Measurements from ENCODE around the gene CD47.

CD47 gene

DNA sequence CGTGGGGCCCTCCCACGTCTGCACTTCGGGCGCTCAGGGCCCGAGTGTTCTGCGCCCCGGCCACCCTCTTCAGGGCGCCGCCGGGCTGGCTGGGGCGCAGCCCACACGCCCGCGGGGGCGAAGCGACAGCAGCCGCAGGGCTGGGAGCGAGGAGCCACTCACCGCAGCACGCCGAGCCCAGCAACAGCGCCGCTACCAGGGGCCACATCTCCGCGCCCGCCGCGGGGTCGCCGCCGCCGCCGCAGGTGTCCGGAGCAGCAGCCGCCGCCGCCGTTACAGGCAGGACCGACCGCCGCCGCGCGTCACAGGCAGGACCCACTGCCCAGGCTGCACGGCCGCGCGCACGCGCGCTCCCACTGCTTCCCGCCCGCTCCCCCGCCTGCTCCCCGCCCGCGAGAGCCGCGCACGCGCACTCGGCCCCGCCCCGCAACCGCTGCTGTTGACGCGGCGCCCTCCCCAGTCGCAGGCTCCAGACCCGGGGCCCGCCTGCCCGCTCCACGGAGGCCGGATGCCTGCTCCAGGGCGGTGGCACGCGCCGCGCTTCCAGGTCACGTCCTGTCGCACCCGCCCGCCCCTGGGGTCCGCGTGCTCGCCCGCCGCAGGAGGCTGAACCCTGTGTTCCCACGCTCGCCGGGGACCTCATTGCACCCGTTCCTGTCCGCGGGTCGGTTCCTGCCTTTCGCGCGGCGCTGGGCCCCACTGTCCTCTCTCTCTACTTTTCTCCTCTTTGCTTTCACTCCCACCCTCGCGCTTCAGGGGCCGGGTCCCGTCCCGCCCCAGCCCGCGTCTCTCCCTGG is at the start of gene CD47:
TSS of gene CD47 (minus strand) at position 331 of the 797 bp plus-strand sequence. CDS start at position 208, 123 bp downstream.
- peak; percentile 91 for DNase-seq (ENCODE audit: low read depth)

DNA sequence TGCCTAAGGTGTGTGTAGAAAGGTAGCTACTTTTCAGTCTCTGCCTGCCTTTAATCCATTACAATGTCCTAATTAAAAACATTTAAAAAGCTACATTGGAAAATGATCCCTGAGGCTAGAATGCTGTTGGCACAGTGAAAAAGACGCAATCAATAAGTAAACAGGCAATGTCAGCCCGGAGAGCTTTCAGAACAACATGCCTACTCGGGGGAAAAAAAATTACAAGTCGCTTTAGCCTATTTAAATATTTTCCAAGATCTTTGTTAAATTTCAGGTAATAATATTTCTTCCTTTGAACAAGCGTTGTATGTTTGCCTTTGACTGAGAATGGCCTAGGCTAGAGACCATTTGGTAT is 46.6 kb upstream of the CD47 start:
- DNase-seq (ENCODE audit: low read depth), result no peak

GRCh38 chr3:108136561-108137459 is 46.0 kb upstream of the CD47 start:
- no peak for DNase-seq (ENCODE audit: low read depth)

DNA sequence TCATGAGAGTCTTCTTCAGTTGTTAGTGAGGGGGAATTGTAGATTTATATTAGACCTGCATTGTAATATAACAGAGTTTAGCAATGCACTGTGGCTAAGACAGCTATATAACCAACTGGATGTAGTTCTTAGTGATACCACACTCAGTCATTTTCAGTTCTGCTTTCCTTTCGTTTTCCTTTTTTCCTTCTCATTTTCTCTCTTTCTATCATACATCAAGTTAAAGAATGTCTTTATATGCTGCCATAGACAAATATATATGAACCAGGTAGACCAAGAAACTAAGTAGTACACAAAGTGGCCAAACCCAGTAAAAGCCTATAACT is 43.7 kb upstream of the CD47 start:
- DNase-seq (ENCODE audit: low read depth), result no peak

DNA sequence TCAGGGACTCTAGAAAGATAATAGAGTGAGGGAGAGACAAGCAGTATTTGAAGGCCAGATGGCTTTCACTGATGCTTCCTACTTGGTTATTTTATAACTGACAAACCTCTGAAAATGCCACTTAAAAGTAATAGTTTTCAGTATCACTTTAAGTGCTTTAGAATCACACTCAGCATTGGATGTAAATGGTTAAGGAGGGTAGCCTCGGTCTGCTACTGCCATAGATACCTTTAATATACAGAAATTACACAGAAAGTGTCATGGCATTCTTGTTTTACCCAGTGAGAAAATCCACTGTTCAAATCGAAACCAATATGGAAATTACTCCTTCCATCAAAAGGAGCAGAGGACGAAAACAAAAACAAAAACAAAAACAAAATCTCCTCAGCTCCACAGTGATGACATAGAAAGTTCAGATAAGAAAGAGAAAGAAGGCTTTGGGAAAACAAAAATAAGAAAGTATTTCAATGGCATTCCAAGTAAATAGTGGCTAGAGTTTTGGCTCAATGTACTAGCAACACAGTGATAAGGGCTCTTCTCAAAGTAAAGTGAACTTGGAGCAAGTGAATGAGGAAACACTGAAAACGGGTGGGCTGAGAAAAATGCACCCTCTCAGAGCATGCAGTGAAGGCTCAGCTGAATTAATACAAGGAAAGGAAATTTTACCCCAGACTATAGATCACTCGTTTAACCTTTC is 43.2 kb upstream of the CD47 start:
- DNase-seq (ENCODE audit: low read depth), result no peak

GRCh38 chr3:108133048-108133369 is 42.2 kb upstream of the CD47 start:
- no peak for DNase-seq (ENCODE audit: low read depth)

DNA sequence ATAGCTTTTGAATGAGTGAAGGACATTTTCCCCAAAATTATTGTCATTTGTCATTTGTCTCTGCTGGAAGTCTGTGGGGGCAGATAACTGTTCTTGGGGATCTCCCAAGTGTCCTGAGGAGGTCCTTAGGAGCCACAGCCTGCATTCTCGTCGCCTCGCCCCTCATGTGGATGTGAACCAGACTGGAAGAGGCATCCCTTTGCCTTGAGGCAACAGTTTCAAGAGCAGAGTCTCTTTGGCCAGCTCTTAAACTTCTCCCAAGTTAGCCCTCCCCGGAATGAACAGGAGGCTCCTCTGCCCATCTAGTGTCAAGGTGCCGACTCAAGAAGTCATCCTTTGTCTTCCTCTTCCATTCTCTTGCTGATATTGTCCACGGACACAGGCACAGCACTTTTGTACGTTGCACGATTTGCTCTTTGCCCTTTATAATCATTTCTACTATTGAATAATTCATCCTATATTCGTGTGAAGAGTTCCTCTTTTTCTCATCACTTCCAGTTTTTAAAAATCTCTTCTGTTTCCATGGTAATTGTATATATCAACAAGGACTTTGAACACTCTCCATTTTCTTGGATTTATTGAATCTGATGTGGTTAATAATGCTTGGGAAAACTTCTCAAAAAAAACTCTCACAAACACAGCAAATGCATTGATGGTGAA is 40.8 kb upstream of the CD47 start:
- no peak for DNase-seq (ENCODE audit: low read depth)

- no peak for DNase-seq (ENCODE audit: low read depth)
Observed at GRCh38 chr3:108130701-108131474, 40.1 kb upstream of the CD47 start.

DNA sequence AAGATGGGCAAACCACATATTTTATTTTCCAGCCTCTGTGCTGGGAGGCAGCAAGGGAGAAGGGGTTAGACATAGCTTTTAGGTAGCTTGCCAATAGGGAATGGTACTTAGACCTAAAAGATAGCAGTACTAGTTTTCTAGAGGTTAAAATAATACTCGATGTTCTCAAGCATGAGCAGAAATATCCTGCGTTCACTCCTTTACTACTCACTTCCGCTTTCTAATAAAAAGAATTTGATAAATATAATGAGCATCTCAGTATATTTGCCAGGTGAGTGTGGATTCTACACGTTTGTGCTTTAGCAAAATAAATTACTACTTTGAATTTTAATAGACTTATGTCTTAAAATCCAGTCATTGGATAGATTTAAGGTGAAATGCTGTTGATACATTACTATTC is 39.4 kb upstream of the CD47 start:
- DNase-seq (ENCODE audit: low read depth), result no peak

- peak; percentile 50 for DNase-seq (ENCODE audit: low read depth)
Observed at GRCh38 chr3:108127301-108127988, 36.6 kb upstream of the CD47 start.

GRCh38 chr3:108126348-108126747 is 35.5 kb upstream of the CD47 start:
- no peak for DNase-seq (ENCODE audit: low read depth)

- peak; percentile 35 for DNase-seq (ENCODE audit: low read depth)
Observed at GRCh38 chr3:108125550-108126071, 34.8 kb upstream of the CD47 start.

DNA sequence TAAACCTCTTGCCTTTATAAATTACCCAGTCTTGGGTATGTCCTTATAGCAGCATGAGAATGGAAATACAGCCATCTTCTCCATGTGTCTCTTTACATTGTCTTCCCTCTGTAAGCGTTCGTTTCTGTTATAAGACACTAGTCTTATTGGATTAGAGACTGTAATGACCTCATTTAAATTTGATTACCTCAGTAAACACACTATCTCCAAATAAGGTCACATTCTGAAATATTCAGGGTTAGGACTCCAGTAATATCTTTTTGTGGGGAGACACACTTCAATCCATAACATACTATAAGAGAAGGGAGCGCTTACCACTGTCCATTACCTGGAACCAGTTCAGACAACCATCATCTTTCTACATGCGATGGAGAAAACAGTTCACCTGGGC is 34.3 kb upstream of the CD47 start:
- DNase-seq (ENCODE audit: low read depth), result no peak

GRCh38 chr3:108124337-108125152 is 33.7 kb upstream of the CD47 start:
- DNase-seq (ENCODE audit: low read depth), result peak; percentile 71

DNA sequence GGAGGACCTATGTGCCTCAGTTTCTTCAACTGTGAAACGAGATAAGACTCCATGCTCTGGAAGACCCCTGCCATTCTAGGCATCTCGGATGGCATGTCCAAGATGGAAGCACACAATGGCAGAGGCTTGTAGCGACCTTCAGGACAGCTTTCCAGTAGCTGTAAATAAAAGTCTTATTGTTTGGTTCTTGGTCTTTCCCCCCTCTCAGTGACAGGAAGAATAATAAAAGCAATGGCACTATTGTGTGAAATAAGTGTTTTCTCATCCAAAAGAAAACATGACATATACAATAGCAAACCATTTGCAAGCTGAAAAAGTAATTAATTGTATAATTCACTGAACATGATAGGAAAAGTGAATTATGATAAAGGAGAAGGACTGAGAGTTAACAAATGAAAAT is 32.5 kb upstream of the CD47 start:
- DNase-seq (ENCODE audit: low read depth), result no peak

DNA sequence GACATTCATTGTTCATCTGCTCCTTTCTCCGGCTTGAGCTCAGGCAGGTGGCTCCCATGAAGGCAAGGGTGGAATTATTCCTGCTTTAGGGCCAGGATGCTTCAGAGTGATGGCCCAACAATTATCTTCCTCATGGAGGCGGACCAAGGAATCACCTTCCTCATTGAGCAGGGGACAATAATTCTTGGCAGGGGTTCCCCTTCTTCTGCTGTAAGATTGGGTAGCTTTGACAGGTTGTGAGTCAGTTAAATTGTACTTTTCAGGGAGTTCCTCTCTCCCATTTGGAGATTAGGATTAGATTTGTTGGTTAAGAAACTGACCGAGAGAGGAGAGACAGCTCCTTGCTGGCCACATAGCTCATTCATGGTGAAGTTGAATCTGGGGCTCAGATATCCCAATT is 31.4 kb upstream of the CD47 start:
- DNase-seq (ENCODE audit: low read depth), result no peak

DNA sequence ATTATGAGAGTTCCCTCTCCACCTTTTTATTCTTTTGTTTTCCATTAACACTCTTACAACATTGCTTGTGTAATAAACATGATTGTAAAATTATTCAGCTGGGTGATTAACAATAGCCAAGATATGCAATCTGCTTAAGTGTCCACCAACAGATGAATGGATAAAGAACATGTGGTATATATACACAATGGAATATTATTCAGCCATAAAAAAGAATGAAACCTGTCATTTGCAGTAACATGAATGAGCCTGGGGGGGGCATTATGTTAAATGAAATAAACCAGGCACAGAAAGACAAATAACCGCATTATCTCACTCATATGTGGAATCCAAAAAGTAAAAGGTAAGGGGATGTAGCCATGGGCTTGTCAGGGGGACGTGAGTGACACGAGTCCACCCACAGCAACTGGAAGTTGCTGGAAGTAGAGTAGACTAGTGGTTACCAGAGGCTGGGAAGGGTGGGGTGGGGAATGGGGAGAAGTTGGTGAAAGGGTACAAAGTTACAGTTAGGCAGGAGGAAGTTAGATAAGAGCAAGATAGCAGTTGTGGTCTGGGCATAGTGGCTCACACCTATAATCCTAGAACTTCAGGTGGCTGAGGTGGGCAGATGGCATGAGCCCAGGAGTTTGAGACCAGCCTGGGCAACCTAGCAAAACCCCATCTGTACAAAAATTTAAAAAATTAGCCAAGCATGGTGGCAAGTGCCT is 28.7 kb upstream of the CD47 start:
- no peak for DNase-seq (ENCODE audit: low read depth)

DNA sequence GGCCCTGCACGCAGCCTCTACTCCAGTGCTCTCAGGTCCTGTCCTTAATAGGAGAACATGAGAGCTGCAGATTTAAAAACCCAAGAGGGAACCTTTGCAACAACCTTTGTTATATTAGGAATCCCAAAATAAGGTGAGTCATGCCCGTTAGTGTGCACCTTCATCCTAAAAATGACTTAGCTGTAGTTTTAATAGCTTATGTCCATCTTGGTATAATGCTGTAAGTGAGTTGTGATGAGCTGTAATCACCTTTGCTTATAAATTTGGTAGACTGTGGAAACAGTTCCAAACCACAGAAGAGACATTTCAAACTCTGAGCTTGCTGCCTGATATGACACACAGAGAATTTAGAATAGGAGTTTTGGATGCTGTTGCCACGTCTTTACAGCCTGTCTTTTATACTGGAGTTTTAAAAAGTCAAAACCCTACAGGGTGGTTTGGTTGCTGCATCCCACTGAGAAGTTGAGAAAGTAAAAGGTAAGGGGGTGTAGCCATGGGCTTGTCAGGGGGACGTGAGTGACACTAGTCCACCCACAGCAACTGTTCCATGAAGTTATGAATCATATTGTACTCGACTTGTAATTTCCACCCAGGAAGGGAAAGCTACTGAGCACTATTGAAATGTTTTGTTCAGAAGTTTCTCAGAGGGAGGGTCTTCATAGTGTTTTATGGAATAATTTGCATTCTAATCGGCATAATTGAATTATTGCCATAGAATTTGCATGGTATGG is 27.4 kb upstream of the CD47 start:
- no peak for DNase-seq (ENCODE audit: low read depth)

Data from activated T-cell treated with anti-CD3 and anti-CD28 coated beads for 24 hours (primary cell).